Loucy (cell line): ENCODE measurements around the gene MAGEA9.
"Not testable (repeated sequence)": the region's sequence is repeated elsewhere in the genome, so short reads cannot be mapped to it uniquely, and the experiment has no call there.

Source experiments
- H2AFZ ChIP-seq: fragments of 200-600 bp; sonication (generic); 2 replicates; pipeline ENCODE4 v1.6.0; 2016; ENCODE audit warnings: antibody characterized with exemption, mild to moderate bottlenecking, low read length, moderate library complexity
- H3F3A ChIP-seq: fragments of 200-600 bp; 2 replicates; pipeline ENCODE4 v1.6.0; 2016; ENCODE audit warnings: antibody characterized with exemption, low read depth, mild to moderate bottlenecking
- H3K27me3 ChIP-seq: fragments of 200-600 bp; sonication (generic); 2 replicates; pipeline ENCODE4 v1.6.1; 2014; ENCODE audit warnings: low read length, mild to moderate bottlenecking; ENCODE audit not compliant: insufficient read depth, poor library complexity, severe bottlenecking
- H3K36me3 ChIP-seq: fragments of 200-600 bp; sonication (generic); 2 replicates; pipeline ENCODE4 v1.6.1; 2016; ENCODE audit warnings: low read length; ENCODE audit not compliant: insufficient read depth
- H3K4me1 ChIP-seq: fragments of 200-600 bp; sonication (generic); 2 replicates; pipeline ENCODE4 v1.5.1; 2014; ENCODE audit warnings: low read length, mild to moderate bottlenecking; ENCODE audit not compliant: insufficient read depth, poor library complexity, severe bottlenecking
- H3K4me2 ChIP-seq: fragments of 200-600 bp; sonication (generic); 2 replicates; pipeline ENCODE4 v1.6.0; 2014; ENCODE audit warnings: antibody characterized with exemption, low read length, low read depth, mild to moderate bottlenecking; ENCODE audit not compliant: poor library complexity, severe bottlenecking
- H3K4me3 ChIP-seq: fragments of 200-600 bp; sonication (generic); 2 replicates; pipeline ENCODE4 v1.5.1; 2014; ENCODE audit warnings: low read length, mild to moderate bottlenecking, mixed read lengths; ENCODE audit not compliant: poor library complexity, severe bottlenecking
- H3K79me2 ChIP-seq: fragments of 200-600 bp; sonication (generic); 2 replicates; pipeline ENCODE4 v1.6.1; 2014; ENCODE audit warnings: low read length; ENCODE audit not compliant: insufficient read depth
- H3K9ac ChIP-seq: fragments of 200-600 bp; sonication (generic); 2 replicates; pipeline ENCODE4 v1.6.0; 2014; ENCODE audit warnings: mild to moderate bottlenecking, low read depth, low read length, moderate library complexity; ENCODE audit not compliant: poor library complexity, severe bottlenecking
- H3K9me2 ChIP-seq: fragments of 200-600 bp; sonication (generic); replicated peaks from 2 replicates; pipeline ENCODE4 v1.6.1; 2016; ENCODE audit warnings: low read depth, low read length, mixed read lengths
- H3K9me3 ChIP-seq: fragments of 200-600 bp; sonication (generic); 2 replicates; pipeline ENCODE4 v1.6.1; 2014; ENCODE audit warnings: mild to moderate bottlenecking, antibody characterized with exemption, low read length, low read depth; ENCODE audit not compliant: insufficient read depth
- H4K20me1 ChIP-seq: fragments of 200-600 bp; sonication (generic); 2 replicates; pipeline ENCODE4 v1.6.0; 2014; ENCODE audit warnings: antibody characterized with exemption, low read length, mild to moderate bottlenecking; ENCODE audit not compliant: insufficient read depth, poor library complexity, severe bottlenecking
- CTCF ChIP-seq: fragments of 200-600 bp; sonication (generic); conservative IDR thresholded peaks from 2 replicates; pipeline ENCODE4 v1.5.1; 2014; ENCODE audit warnings: mild to moderate bottlenecking, antibody characterized with exemption, low read length
- EZH2phosphoT487 ChIP-seq: fragments of 200-600 bp; IDR thresholded peaks from 2 replicates; pipeline ENCODE4 v1.6.1; 2018; ENCODE audit warnings: antibody characterized with exemption, mild to moderate bottlenecking, moderate library complexity, borderline replicate concordance

Gene MAGEA9

GRCh38 chrX:149758068-149758714 lies 23.5 kb upstream of the MAGEA9 start:
- Histone ChIP-seq H3K9me2 (no peaks in the 10 kb centered on the region), H3K27me3 (no peaks in the 10 kb centered on the region), H3K36me3 (no peaks in the 10 kb centered on the region), H3K4me1 (no peaks in the 10 kb centered on the region), H2AFZ (no peak overlapping the region), H3K9me3 (no peaks in the 10 kb centered on the region), H3K4me2 (no peak overlapping the region), H3K4me3 (no peak overlapping the region), H3K9ac (no peak overlapping the region), H3F3A (no peaks in the 10 kb centered on the region), H3K79me2 (no peaks in the 10 kb centered on the region), H4K20me1 (no peaks in the 10 kb centered on the region)
- TF ChIP-seq CTCF: no peak

- not testable (repeated sequence) for H3K9ac ChIP-seq, H3K4me1 ChIP-seq, H2AFZ ChIP-seq, H3K4me2 ChIP-seq, H3K79me2 ChIP-seq, H4K20me1 ChIP-seq, H3K9me2 ChIP-seq, H3K9me3 ChIP-seq, H3K27me3 ChIP-seq, H3K36me3 ChIP-seq, H3K4me3 ChIP-seq, H3F3A ChIP-seq
Observed at GRCh38 chrX:149758715-149759078, 23.0 kb upstream of the MAGEA9 start.

GRCh38 chrX:149759824-149760223 lies 21.9 kb upstream of the MAGEA9 start:
- Histone ChIP-seq H3K27me3 (no peaks in the 10 kb centered on the region), H3K36me3 (no peaks in the 10 kb centered on the region), H3K9me2 (no peaks in the 10 kb centered on the region), H4K20me1 (no peaks in the 10 kb centered on the region), H3K79me2 (no peaks in the 10 kb centered on the region), H3F3A (no peaks in the 10 kb centered on the region), H3K4me2 (no peak overlapping the region), H2AFZ (no peak overlapping the region), H3K4me3 (no peak overlapping the region), H3K4me1 (no peaks in the 10 kb centered on the region), H3K9me3 (no peaks in the 10 kb centered on the region), H3K9ac (no peak overlapping the region)
- TF ChIP-seq EZH2phosphoT487 (no peak), CTCF (no peak)

- H3K4me2 ChIP-seq: no peak overlapping the region
- H3K4me1 ChIP-seq: no peaks in the 10 kb centered on the region
- no peaks in the 10 kb centered on the region for H3K36me3 ChIP-seq
- no peaks in the 10 kb centered on the region for H3K9me3 ChIP-seq
- no peak overlapping the region for H2AFZ ChIP-seq
- TF ChIP-seq EZH2phosphoT487: no peak
- no peak for TF ChIP-seq CTCF
- no peaks in the 10 kb centered on the region for H3K79me2 ChIP-seq
- H3K4me3 ChIP-seq: no peak overlapping the region
- no peaks in the 10 kb centered on the region for H3F3A ChIP-seq
- no peak overlapping the region for H3K9ac ChIP-seq
- no peaks in the 10 kb centered on the region for H4K20me1 ChIP-seq
- H3K9me2 ChIP-seq: no peaks in the 10 kb centered on the region
- H3K27me3 ChIP-seq: no peaks in the 10 kb centered on the region
Observed at GRCh38 chrX:149760965-149761364, 20.8 kb upstream of the MAGEA9 start.

- not testable (repeated sequence) for H2AFZ ChIP-seq, H3F3A ChIP-seq, H3K36me3 ChIP-seq, H3K27me3 ChIP-seq, H3K9me2 ChIP-seq, H3K4me2 ChIP-seq, H3K4me1 ChIP-seq, H3K9me3 ChIP-seq, H3K79me2 ChIP-seq, H4K20me1 ChIP-seq, H3K9ac ChIP-seq, H3K4me3 ChIP-seq
Observed at GRCh38 chrX:149761858-149762674, 19.7 kb upstream of the MAGEA9 start.
